NB4 (cell line): Measurements from ENCODE around the gene AFG1L.
"Not testable (repeated sequence)": the region's sequence is repeated elsewhere in the genome, so short reads cannot be mapped to it uniquely, and the experiment has no call there.

Experiments
- DNase-seq: peaks from one replicate; pipeline ENCODE4 v3.0.0; 2010; ENCODE audit warnings: low read depth
- H3K4me3 ChIP-seq: one replicate; pipeline ENCODE4 v1.5.1; 2011; ENCODE audit warnings: mild to moderate bottlenecking, low read depth, low read length, moderate library complexity
- CTCF ChIP-seq: IDR thresholded peaks from one replicate; pipeline ENCODE4 v1.5.1; 2012; ENCODE audit warnings: low read depth, low read length
- MYC ChIP-seq: IDR thresholded peaks from 2 replicates; pipeline ENCODE4 v1.6.1; 2011; ENCODE audit warnings: low read depth, low read length
- POLR2A ChIP-seq: IDR thresholded peaks from 2 replicates; pipeline ENCODE4 v1.6.1; 2011; ENCODE audit warnings: mild to moderate bottlenecking; ENCODE audit not compliant: insufficient read length; ENCODE audit errors: extremely low read depth
- TF ChIP-seq, protein P1 (sequence below): IDR thresholded peaks from 2 replicates; pipeline ENCODE4 v1.6.1; 2011; ENCODE audit warnings: low read depth, low read length

The AFG1L gene

DNA sequence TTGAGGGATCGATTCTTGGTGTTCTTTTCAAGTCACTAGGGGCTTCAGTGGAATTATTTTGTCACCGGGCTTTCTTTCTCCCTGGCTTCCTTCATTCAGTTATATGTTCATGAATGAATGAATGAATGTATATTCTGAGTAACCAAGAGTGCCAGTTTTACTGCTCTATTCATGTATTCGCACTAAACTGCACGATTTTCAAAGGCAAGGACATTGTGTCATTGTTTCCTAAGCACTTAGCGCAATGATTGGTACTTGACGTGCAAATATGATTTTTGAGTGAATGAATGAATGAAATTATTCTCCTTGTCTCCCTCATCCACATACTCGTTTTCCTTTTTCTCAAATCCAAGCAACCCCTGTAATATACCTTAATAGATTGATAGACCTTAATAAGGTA, 822 bp downstream of the AFG1L start:
- peak overlapping the region; percentile 98 for H3K4me3 ChIP-seq
- TF ChIP-seq POLR2A (no peak), CTCF (no peak), MYC (no peak)
- TF ChIP-seq, protein P1, sequence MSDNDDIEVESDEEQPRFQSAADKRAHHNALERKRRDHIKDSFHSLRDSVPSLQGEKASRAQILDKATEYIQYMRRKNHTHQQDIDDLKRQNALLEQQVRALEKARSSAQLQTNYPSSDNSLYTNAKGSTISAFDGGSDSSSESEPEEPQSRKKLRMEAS = no peak
- no peak for DNase-seq

DNA sequence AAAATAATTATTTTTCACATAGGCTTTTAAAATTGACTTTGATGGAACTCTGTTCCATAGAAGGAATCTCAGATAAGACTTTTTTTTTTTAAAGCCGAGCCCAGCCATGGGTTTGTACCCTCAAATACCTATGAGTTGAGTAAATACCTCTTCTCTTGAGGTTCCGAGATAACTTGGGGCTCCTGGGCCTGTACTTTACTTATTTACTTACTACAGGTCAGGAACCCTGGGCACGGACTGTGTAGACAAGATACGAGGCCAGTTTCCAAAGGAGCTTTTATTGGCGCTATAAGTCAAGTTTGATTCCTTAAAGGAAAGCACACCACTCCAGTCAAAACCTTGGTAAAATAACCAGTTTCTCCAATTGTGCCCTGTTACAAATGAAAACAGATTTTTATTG, 7.5 kb downstream of the AFG1L start:
- TF ChIP-seq CTCF (no peak), MYC (no peak), POLR2A (no peak)
- TF ChIP-seq, protein P1 = no peak
- no peak overlapping the region for H3K4me3 ChIP-seq
- no peak for DNase-seq

DNA sequence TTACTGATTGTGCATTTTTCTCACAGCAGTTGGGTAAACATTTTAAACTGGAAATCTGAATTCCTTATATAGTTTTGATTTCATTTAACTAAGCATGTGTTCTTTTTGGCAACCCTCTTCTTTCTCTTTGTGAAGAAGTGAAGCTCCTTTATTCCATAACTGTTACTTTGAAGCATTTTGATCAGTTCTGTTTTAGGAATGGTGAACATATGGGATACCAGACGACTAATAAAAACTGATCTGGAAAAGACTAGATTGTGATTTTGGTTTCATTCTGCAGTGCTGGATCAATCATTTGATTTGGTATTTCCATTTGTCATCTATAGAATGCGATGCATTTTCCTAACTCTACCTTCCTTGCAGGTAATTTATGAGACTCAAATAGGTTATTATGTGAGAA, 9.8 kb downstream of the AFG1L start:
- no peak for DNase-seq
- TF ChIP-seq, protein P1 = no peak
- TF ChIP-seq MYC (no peak), POLR2A (no peak), CTCF (no peak)
- H3K4me3 ChIP-seq = no peak overlapping the region

- not testable (repeated sequence) for DNase-seq
Observed at GRCh38 chr6:108308641-108309040, 13.8 kb downstream of the AFG1L start.

DNA sequence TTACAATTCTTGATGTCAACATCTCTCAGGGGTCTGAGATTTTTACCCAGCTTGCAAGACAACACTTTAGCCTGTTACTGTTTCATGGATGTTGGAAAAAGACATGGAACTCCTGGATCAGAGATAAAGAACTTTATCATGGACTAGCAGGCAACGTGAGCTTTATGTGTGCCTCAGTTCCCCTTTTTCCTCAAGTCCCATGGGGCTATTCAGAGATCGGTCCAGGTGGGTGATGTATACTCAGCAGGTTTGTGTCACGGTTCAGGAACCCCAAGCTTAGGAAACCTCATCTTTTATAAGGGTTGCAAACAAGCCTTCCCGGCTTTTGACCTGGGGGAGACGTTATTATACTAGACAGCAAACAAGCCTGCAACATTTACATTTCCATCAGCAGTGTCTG, 15.0 kb downstream of the AFG1L start:
- H3K4me3 ChIP-seq = no peak overlapping the region
- no peak for DNase-seq
- no peak for TF ChIP-seq MYC
- no peak for TF ChIP-seq POLR2A
- TF ChIP-seq CTCF = no peak
- TF ChIP-seq, protein P1 = no peak

More at GRCh38 chr6:108308641-108309040, 13.8 kb downstream of the AFG1L start:
- H3K4me3 ChIP-seq = not testable (repeated sequence)

- H3K4me3 ChIP-seq = no peak overlapping the region
- no peak for DNase-seq
- TF ChIP-seq, protein P1 = no peak
- TF ChIP-seq POLR2A = no peak
- TF ChIP-seq CTCF = no peak
- no peak for TF ChIP-seq MYC
Observed at GRCh38 chr6:108312605-108313004, 17.8 kb downstream of the AFG1L start.
